ENCODE data around the gene SUN1.
"Not testable (repeated sequence)": the region's sequence is repeated elsewhere in the genome, so short reads cannot be mapped to it uniquely, and the experiment has no call there.

The SUN1 gene

DNA sequence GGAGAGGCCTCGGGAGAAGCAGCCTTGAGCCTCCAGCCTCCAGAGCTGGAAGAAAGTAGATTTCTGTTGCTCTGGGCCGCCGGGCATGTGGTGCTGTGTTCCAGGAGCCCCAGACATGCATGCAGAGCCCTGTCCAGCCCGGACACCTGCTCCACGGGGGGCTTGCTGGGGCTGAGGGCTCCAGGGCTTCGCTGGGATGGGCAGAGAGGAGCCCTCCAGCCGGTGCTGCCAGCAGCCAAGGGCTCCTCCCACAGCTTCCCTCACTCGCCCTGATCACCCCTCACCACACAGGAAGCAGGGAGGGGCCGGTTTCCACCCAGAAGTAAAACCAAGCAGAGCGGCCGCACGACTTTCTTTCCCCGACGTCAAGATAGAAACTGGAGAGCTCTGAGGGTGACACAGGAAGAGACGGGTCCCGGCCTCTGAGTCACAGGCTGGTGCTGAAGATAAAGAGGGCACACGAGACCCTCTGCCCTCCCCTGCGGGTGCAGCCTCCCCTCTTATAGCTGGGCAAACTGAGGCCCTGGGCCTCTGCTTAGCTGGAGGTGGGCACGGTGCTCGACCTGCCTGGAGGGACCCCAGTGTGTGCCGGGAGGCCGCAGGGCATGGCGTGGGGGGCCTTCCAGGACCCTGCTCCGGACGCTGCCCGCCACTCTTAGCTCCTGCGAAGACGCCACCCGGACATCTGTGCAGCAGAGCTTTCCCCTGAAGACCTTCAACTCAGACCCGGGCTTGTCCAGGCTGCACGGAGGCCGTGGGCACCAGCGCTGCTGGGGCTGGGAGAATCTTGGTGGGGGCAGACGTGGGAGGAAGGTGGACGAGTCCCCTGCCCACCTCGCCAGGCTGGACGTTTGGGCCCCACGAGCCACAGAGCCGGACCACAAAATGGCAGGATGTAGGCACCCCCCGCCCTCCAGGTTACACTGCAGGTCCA lies 91.1 kb downstream of the SUN1 start:
- peak; percentile 52 for DNase-seq

DNA sequence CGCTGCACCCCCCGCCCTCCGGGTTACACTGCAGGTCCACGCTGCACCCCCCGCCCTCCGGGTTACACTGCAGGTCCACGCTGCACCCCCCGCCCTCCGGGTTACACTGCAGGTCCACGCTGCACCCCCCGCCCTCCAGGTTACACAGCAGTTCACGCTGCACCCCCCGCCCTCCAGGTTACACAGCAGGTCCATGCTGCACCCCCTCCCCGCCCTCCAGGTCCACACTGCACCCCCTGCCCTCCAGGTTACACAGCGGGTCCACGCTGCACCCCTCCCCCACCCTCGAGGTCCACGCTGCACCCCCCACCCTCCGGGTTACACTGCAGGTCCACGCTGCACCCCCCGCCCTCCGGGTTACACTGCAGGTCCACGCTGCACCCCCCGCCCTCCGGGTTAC lies 91.8 kb downstream of the SUN1 start:
- not testable (repeated sequence) for DNase-seq

All from EL (cell line).